ENCODE results near the gene NEDD4L.

GRCh38 chr18:58353581-58353980, 309.6 kb downstream of the NEDD4L start:
- no peak for TF ChIP-seq CTCF (IDR thresholded peaks at IDR 0.05)
- no peak for TF ChIP-seq EP300 (IDR thresholded peaks at IDR 0.05)
